ENCODE results near the gene ZDHHC17.
"Not testable (repeated sequence)": the region's sequence is repeated elsewhere in the genome, so short reads cannot be mapped to it uniquely, and the experiment has no call there.

Gene ZDHHC17

DNA sequence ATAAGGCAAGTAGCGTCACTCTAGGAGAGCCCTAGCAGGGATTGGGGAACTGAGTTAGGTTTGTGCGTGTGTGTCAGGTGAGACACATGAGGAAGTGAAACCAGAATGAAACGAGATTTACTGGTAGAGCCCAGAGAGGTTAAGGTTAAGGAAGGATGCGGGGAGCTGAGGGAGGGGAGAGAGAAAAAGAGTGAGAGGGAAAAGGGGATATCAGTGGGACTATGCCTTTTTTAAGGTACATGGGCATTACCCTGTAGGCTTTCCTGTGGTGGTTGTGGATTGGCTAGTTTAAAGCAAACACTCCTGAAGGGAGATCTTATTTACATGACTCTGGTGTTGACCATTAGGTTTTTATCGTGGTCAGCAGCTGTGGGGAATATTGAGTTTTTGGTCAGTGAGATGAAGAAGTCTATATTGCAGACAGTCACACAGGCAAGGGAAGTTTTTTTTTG, 13.9 kb downstream of the ZDHHC17 start:
- no peak for DNase-seq

DNA sequence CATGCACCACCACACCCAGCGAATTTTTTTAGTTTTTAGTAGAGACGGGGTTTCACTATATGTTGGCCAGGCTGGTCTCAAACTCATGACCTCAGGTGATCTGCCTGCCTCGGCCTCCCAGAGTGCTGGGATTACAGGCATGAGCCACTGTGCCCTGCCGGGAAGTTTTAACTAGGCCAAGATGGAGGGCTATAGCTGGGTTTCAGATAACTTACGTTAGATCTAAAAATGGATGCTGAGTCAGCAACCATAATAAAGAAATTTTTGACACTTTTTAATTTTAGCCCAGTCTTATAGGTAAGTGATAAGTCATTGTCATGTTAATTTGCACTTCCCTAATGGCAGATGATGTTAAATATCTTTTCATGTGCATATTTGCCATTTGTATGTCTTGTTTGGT, 14.4 kb downstream of the ZDHHC17 start:
- DNase-seq: no peak

DNA sequence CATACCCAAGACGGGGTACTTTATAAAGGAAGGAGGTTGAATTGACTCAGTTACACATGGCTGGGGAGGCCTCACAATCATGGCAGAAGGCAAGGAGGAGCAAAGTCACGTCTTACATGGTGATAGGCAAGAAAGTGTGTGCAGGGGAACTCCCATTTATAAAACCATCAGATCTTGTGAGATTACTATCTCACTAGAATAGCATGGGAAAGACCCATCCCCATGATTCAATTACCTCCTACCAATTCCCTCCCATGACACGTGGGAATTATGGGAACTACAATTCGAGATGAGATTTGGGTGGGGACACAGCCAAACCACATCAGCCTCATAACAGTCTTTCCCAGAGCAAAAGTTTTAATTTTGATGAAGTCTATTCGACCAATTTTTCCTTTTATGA, 15.4 kb downstream of the ZDHHC17 start:
- not testable (repeated sequence) for DNase-seq

DNA sequence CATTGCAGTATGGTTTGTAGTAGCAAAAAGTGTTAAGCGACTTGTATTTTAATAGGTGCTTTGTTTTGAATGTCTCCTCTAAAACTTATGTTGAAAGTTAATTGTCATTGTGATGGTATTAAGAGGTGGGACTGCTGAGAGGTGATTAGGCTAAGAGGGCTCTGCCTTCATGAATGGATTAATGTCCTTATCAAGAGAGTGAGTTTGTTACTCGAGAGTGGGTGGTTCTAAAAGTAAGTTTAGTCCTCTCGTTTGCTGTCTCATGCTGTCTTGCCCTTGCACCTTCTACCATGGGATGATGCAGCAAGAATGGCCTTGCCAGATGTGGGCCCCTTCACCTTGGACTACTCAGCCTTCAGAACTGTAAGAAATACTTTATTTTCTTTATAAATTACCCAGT, 17.4 kb downstream of the ZDHHC17 start:
- DNase-seq: no peak

DNA sequence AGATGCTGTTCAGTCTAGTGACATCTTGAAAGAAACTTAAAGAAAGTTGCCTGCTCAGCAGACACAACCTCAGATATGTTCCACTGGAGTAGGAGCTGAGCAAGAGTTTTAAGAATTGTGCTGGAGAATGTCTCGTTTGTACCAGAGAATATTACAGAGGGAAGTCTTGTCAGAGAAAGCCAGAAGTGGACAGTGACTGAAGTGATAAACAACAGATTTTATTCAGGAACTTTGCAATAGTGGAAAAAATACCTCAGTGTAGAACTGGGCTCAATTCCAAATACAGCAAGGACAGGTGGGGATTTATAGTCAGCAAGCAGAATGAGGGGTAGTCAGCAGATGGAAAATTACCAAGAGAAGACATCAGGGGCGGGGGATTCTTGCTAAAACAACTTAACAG, 18.6 kb downstream of the ZDHHC17 start:
- DNase-seq: peak; percentile 33

DNA sequence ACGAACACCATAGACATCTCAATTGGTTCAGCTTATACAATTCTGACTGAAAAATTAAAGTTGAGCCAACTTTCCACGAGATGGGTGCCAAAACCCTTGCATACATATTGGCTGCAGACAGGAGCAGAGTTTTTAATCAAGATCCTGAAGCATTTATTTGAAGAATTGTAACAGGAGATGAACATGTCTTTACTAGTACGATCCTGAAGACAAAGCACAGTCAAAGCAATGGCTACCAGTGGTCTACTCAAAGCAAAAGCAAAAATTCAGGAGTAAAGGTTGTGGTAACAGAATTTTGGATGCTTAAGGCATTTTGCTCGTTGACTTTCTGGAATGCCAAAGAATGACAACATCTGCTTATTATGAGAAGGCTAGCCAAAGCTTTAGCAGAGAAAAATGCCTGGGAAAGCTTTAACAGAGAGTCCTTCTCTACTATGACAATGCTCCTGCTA, 20.7 kb downstream of the ZDHHC17 start:
- DNase-seq: no peak

DNA sequence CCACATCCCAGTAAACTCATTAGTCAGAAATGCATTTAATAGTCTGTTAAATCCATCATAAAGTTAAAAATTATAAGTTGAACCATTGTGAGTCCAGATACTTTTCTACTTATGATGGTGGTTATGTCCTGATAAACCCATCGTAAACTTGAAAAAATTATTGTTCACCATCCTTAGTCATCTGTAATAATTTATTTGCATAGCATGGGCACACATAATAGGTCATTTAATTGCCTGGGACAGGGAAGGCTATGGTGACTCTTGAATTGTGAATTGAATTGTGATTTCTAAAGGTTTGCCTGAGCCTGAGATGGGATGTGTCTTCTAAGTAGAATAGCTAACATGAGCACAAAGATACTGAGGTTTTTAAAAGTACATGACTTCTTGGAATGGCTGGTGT, 21.5 kb downstream of the ZDHHC17 start:
- DNase-seq: no peak

DNA sequence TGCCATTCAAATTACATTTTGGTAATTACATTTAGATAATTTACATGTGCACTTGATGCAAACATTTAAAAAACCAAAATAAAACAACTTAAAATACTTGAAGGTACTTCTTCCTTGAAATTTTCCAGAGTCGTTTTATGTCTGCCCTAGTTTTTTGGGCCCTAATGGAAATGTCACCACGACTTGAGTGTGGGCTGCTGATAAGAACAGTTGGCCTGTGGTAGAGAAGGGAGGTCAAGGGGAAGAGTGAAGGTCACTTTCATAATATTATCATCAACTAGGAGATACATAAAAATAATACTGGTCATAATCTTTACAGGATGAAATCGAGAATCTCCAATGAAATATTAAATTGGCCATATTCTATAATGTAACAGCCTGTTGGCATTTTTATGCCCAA, 23.1 kb downstream of the ZDHHC17 start:
- no peak for DNase-seq

DNA sequence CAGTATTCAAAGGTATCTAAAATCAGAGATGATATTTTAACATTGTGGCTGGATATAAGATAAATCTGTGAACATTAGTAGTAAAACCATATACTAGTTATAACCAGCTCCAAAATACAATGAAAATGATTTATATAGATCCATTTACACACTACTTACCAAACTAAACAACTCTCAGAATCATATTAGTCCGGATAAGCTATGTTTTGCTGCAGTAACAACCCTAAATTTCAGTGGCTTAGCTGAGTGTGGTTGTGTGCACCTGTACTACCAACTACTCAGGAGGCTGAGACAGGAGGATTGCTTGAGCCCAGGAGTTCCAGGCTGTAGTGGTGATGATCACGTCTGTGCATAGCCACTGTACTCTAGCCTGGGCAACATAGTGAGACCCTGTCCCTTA, 23.8 kb downstream of the ZDHHC17 start:
- no peak for DNase-seq

DNA sequence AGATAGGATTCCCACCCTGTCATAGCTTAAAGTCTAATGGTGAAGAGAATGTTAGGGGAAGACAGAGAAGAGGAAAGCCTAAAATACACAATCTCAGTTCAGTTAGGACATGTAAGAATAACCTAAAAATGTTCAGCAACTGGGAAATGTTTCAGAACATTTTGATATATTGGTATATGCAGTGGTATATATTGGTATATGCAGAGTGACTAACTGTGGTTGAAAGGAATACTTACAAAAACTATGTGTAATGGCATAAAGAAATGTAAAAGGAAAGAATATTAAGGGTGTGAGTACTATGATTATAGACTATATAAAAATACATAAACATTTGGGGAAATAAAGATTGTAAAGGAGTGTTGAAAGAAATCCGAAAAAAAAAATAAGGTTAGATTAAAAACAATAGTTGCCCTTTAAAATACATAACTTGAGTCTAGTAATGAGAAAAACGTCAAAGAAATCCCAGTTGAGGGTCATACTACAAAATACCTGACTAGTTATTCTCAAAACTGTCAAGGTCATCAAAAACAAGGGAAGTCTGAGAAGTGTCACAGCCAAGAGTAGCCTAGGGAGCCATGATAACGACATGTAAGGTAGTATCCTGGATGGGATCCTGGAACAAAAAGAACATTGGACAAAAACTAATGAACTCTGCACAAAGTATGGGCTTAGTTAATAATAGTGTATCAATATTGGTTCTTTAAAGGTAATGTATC, 25.6 kb downstream of the ZDHHC17 start:
- no peak for DNase-seq

DNA sequence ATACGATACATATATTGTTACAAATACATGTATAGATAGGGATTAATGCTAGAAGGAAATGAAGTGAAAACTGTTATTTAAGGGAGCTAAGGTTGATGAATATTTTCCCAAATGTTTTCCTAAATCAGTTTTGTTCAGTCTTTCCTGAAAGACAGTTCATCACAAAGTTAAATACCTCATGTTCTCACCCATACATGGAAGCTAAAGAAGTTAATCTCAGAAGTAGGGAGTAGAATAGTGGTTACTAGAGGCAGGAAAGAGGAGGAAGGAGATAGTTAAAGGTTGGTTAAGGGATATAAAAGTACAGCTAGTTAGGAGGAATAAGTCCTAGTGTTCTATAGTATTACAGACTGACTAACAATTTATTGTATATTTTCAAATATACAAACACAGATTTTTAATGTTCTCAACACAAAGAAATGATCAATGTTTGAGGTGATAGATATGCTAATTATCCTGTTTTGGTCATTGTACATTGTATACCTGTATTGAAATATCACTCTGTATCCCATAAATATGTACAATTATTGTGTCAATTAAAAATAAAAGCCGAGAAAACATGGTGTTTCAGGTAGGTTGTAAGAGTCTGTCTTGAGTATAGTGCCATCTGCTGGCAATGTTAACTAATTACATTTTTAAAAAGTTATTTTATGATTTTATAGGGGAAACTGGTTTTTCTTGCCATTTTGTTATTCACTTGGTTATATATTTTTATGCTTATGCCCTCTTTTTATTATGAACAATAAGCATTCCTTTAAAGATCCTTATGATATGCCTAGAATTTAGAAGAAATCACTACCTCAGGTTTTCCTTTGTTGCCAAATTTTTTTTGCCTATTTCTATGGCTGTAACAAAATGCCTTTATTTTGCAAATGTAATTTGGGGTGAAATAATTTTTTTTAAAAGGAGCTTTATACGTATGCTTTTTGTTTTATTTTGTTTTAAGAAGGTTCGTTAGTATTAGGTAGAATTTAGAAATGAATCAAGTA, 26.9 kb downstream of the ZDHHC17 start:
- no peak for DNase-seq

DNA sequence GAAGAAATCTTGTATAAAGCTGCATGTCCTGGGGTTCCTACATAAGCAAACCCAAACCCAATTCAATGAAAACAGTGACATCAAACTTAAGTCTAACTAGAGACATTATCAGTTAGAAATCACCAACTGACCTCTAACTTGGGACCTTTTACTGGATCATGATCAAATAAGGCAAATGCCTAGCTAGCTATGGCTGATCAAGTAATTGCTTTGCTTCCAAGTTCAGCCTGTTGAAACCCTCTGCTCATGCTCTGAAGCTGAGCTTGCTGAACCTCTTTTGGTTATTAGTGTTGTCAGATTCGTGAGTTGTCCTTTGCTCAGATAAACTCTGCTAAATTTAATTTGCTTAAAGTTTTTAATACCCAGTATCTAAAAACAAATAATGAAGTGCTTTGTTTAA, 28.9 kb downstream of the ZDHHC17 start:
- DNase-seq: no peak

DNA sequence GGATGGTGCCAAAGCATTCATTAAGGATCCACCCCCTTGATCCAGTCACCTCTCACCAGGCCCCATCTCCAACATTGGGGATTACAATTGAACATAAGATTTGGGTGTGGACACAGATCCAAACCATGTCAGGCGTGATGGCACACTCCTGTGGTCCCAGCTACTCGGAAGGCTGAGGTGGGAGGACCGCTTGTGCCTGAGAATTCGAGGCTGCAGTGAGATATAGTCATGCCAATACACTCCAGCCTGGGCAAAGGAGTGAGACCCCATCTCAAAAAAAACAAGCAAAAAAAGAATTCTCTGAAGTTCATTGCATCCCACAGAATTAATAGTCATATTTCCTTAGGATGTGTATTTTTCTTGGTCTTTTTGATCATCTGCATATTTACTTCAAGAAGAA, 34.9 kb downstream of the ZDHHC17 start:
- DNase-seq: no peak

DNA sequence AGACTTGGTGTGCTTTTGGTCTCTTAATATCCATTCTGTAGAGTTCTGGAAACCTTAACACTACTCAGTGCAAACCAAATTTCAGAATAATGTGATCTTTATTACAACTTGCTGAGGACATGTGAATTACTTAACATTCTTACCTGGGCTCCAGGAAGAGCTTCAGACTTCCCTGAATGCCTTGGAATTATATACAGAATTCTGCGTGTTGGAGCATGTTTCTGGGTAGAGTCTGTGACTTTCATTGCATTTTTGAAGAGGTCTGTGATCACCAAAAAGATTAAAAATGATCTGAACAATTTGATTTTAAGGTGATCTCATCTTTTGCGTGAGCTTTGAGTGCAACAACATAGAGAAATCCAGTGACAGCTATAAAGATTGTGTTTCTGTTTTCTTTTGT, 35.4 kb downstream of the ZDHHC17 start:
- no peak for DNase-seq

DNA sequence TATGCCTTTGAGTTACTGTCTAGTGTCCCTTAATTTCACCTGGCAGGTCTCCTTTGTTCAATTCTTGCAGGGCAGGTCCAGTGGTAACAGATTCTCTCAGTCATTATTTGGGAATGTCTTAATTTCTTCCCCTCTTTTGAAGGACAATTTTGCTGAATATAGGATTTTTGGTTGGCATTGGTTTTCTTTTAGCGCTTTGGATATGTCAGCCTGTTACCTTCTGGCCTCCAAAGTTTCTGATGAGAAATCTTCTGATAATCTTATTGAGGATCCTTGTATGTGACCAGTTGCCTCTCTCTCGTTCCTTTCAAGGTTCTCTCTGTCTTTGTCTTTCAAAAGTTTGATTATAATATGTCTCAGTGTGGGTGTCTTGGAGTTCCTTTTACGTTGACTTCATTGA, 38.1 kb downstream of the ZDHHC17 start:
- DNase-seq: no peak

DNA sequence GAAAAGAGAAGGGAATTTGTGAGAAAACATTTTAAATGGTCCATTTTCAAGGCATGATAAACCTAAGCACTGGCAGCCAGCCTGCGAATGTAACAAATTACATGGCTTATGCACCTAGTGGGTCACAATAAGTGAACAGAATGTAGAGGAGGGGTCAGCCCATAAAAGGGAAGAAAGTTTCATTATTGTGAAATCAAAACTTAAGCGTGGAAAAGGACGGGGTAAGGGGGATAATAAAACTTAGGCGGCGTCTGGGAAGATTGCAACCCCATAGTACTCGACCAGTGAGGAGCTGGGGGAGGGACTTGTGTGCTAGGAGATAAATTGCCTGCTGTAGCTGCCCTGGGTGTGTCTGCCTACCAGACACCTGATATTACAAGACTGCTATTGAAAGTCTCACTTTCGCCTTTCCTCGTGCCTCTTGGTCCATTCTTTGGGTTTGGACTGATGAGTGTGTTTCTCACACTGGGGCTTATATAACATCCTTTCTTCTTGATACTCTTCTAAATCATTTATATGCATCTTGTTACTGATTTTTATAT, 40.6 kb downstream of the ZDHHC17 start:
- DNase-seq: no peak

DNA sequence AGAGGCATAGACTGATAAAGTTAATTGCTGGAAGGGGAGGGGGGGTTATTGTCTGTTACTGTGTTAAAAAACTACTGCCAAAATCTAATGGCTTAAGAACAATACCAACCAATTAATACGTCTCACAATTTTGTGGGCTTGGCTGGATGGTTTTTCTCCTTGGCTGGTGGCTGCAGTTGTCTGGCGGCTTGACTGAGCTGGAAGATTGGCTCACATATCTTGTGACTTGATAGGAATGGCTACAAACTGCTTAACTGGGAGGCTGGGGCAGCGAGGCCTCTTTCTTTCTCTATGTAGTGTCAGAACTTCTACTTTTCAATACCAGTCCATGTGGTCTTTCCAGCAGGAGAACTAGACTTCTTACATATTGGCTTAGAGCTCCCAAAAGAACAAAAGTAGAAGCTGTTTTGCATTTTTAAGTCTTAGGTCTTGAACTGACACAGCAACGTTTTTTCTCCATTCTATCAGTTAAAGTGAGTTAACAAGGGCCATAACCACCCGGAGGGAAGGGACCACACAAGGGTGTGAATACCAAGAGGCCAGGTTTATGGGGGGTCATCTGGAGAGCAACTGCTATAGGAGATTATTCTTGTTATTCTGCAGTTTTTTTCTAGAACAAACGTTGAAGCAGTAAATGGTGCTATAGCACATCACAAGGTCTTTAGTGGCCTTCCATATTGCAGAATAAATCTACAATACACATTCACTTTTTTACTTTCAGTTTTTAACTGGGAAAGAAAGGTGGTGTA, 46.9 kb downstream of the ZDHHC17 start:
- no peak for DNase-seq

DNA sequence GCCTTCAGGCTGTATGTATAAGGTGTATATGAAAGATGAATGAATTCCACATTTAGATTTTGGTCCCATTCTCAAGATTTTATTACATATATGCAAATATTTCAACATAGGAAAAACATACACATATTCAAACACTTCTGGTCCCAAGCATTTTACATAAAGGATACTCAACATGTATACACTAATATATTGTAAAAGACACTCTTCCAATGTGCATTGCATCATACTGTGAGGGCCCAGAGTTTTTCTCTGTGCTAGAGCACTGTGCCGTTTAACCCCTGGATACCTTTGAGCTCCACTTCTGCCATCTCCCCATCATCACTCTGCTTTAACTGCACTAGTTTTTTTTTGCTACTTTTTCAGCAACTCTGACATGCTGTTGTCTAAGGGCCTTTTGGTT, 48.1 kb downstream of the ZDHHC17 start:
- no peak for DNase-seq

DNA sequence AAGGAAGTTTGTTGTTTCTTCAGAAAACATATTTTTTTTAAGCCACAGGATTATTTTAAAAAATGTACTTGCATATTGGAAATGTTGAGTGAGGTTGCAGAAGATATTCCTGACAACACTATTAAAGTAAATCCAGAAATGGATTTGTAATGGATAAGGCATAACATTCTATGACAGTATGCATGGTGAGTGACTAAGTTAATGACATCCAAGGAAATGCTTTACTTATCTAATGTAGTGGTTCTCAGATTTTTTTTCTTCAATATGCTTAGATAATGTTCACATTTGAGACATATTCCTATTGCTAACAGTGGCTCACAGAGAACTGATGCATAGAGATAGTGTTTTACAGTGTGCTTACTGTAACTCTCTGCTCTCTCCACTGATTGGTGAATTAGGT, 49.4 kb downstream of the ZDHHC17 start:
- DNase-seq: no peak

DNA sequence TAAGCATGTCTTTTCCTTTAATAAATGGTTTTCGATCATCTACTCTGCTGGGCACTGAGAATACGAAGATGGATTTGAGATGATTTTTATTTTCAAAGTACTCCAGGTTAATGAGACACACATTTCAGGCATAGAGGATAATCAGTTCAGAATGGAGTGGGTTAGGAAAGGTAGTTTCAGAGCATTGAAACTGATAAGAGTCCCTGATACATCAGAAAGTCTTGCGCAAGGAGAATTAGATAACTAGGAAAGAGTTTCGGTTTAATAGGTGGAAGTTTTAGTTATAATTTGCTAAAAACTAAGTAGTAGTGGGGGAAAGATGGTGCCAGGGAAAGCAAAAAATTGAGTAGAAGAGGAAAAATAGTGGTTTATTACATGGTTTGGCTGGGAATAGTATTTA, 50.1 kb downstream of the ZDHHC17 start:
- DNase-seq: no peak

DNA sequence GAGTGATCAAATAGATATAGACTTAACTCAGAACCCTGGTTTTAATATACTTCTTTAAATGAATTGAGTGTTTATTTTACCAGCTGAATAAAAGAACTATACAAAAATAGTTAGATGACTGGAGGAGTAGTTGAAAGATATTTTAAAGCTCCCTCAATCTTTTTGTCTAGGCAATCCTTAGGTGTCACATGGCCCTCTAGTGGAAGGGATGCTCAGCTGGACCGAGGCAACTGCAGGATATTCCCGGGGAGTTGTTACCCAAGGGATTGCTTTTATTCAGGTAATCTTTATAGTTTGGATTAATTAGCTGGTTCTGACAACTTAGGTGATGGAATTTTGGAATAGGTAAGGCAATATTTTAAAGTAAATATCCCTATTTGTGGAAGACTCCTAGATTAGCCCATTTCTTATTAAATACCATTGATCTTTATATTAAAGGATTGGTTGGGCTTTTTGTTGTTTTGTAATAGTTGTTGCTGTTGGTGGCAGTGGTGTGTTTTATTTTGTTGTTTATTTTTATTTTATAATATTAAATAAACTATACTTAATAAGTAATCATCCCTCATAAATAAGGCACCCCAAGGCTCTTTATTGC, 57.1 kb downstream of the ZDHHC17 start:
- no peak for DNase-seq

DNA sequence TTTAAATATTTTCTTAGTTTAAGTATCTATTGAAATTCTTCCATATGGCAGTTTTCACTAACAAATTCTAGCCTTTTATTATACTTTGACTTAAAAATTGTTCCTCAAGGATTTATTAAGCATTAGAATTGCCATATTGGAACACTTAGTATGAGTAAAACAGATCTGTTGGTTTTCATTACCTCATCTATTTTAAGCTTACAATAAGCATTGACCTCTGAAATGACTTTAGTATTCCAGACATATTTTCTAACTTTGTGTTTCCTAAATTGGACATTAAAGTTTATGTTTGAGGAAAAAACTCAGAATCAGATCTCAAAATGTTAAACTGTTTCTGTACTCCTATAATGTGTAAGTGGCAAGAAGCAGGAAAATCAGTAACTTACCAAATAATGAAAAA, 66.5 kb downstream of the ZDHHC17 start:
- no peak for DNase-seq

DNA sequence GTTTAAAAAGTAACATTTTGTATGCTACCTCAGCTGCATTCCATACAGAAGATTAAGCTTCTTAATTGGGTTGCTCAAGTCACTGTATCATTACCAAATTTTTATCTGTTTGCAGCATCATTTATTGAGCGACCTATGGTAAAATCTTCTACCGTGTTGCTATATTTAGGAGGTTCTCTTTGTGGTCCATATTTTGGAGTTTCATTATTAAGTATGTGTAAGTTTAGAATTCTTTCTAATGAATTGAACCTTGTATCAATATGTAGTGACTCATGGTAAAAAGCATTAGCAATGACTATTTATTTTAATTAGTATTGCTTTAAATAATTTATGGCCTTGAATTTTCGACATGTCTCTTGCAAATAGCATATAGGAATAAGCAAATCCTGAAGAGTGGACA, 72.7 kb downstream of the ZDHHC17 start:
- no peak for DNase-seq
